ENCODE measurements around the gene DOCK6.

Gene DOCK6

GRCh38 chr19:11233073-11233472 is 29.3 kb downstream of the DOCK6 start:
- no peak overlapping the region for H3K27ac ChIP-seq
- no peaks in the 10 kb centered on the region for H3K27me3 ChIP-seq (replicated peaks)
- in situ Hi-C loops (cut with HindIII; ENCODE audit: low pct_ligation_motif_present, low sequenced_read_pairs): no loop called here
- no peak for DNase-seq
- no peak for TF ChIP-seq CTCF (IDR thresholded peaks at IDR 0.05; ENCODE audit: low read depth, low read length, missing control alignments)
- peaks cover 9% of the 10 kb centered on the region for H3K36me3 ChIP-seq (replicated peaks)
- H3K4me3 ChIP-seq (ENCODE audit: low read depth, low read length): no peak overlapping the region

GRCh38 chr19:11232555-11232954 is 29.8 kb downstream of the DOCK6 start:
- in situ Hi-C loops (cut with HindIII; ENCODE audit: low pct_ligation_motif_present, low sequenced_read_pairs): no loop called here
- no peak for DNase-seq
- no peak overlapping the region for H3K27ac ChIP-seq
- TF ChIP-seq CTCF (IDR thresholded peaks at IDR 0.05; ENCODE audit: low read depth, low read length, missing control alignments): no peak
- H3K4me3 ChIP-seq (ENCODE audit: low read depth, low read length): no peak overlapping the region
- no peaks in the 10 kb centered on the region for H3K27me3 ChIP-seq (replicated peaks)
- peaks cover 9% of the 10 kb centered on the region for H3K36me3 ChIP-seq (replicated peaks)

GRCh38 chr19:11230621-11231386 is 31.5 kb downstream of the DOCK6 start:
- H3K27ac ChIP-seq: no peak overlapping the region
- H3K4me3 ChIP-seq (ENCODE audit: low read depth, low read length): no peak overlapping the region
- TF ChIP-seq CTCF (IDR thresholded peaks at IDR 0.05; ENCODE audit: low read depth, low read length, missing control alignments): no peak
- peaks cover 11% of the 10 kb centered on the region for H3K36me3 ChIP-seq (replicated peaks)
- no peaks in the 10 kb centered on the region for H3K27me3 ChIP-seq (replicated peaks)
- in situ Hi-C loops (cut with HindIII; ENCODE audit: low pct_ligation_motif_present, low sequenced_read_pairs): no loop called here
- DNase-seq: no peak

GRCh38 chr19:11227195-11227886 is 35.0 kb downstream of the DOCK6 start:
- H3K27ac ChIP-seq: no peak overlapping the region
- peaks cover 7% of the 10 kb centered on the region for H3K36me3 ChIP-seq (replicated peaks)
- TF ChIP-seq CTCF (IDR thresholded peaks at IDR 0.05; ENCODE audit: low read depth, low read length, missing control alignments): peak; percentile 19
- H3K4me3 ChIP-seq (ENCODE audit: low read depth, low read length): no peak overlapping the region
- in situ Hi-C loops (cut with HindIII; ENCODE audit: low pct_ligation_motif_present, low sequenced_read_pairs): no loop called here
- DNase-seq: no peak
- H3K27me3 ChIP-seq (replicated peaks): no peaks in the 10 kb centered on the region

- Histone ChIP-seq H3K27me3 (replicated peaks) (no peaks in the 10 kb centered on the region), H3K36me3 (replicated peaks) (peaks cover 11% of the 10 kb centered on the region), H3K27ac (no peak overlapping the region), H3K4me3 (ENCODE audit: low read depth, low read length) (no peak overlapping the region)
- no peak for DNase-seq
- no peak for TF ChIP-seq CTCF (IDR thresholded peaks at IDR 0.05; ENCODE audit: low read depth, low read length, missing control alignments)
- in situ Hi-C loops (cut with HindIII; ENCODE audit: low pct_ligation_motif_present, low sequenced_read_pairs): no loop called here
Measured at GRCh38 chr19:11226716-11227166, 35.6 kb downstream of the DOCK6 start.

Data from brain microvascular endothelial cell (primary cell).